ENCODE results near the gene GRPEL1. TPM values are rescaled to one million over a fixed set of nuclear protein-coding genes. Genes with fewer than 3 reads are reported as not detected.

Gene GRPEL1
- total and polyA plus RNA-seq, 10 of the 15 experiments (the other 5 are each of a cell fraction or from before 2014, with no cell fraction given), result 30.8 to 119 (median 67.6) TPM

- no TSS peak for BruUV-seq (replicated peaks)
- peaks cover 4 to 7% of the 10 kb centered on the region in 2 experiments; a peak in 3 of 4 replicates for H3K36me3 ChIP-seq (ENCODE audit: control insufficient read depth in 2 of 2, insufficient read depth in 2 of 2, low read length in 1 of 2)
- POLR2A ChIA-PET, result interaction anchor here (1.1 kb wide), 1 partner anchor 18 kb away, joined by 3 read pairs; the partner anchor contains the start of gene GRPEL1
- ATAC-seq (no peak), DNase-seq (ENCODE audit: low read depth, low spot score) (no peak), FAIRE-seq (no peak)
- peaks cover 41% of the 10 kb centered on the region for H3K79me2 ChIP-seq (ENCODE audit: control insufficient read depth, insufficient read depth, low read length)
- H3K4me2 ChIP-seq (ENCODE audit: control insufficient read depth, insufficient read depth), result no peak overlapping the region
- no peak overlapping the region for H2AFZ ChIP-seq (ENCODE audit: control insufficient read depth, low read depth, low read length)
- in situ Hi-C loops (cut with MboI) (no loop called here), intact Hi-C loops (cut with micrococcal nuclease; ENCODE audit: unreplicated experiment) (loop anchor here (5.0 kb wide), 1 partner anchor 142 kb away; the partner anchor contains the start of gene TBC1D14)
- TF ChIP-seq SMARCA5 (IDR thresholded peaks at IDR 0.05) (no peak), FOXK2 (IDR thresholded peaks at IDR 0.05) (no peak), E4F1 (IDR thresholded peaks at IDR 0.05; ENCODE audit: borderline replicate concordance, partially characterized antibody) (no peak), CTCF (IDR thresholded peaks at IDR 0.05 in 2 of 3, conservative IDR thresholded peaks at IDR 0.05 in 1 of 3; ENCODE audit: control insufficient read depth in 2 of 3, extremely low read depth in 1 of 3, insufficient read depth in 1 of 3, low read depth in 3 of 3, low read length in 3 of 3) (no peak), FOXM1 (IDR thresholded peaks at IDR 0.05; ENCODE audit: low read depth, low read length) (no peak), HDAC2 (IDR thresholded peaks at IDR 0.05) (no peak)
- H3K27me3 ChIP-seq (replicated peaks in 1 of 2; ENCODE audit: control insufficient read depth in 2 of 2, insufficient read depth in 2 of 2, low read length in 1 of 2), result no peaks in the 10 kb centered on the region
- H3K4me3 ChIP-seq, result no peak overlapping the region
- no peak overlapping the region for H3K9ac ChIP-seq (ENCODE audit: control insufficient read depth, insufficient read depth, low read length)
- no peak overlapping the region for H3K27ac ChIP-seq (ENCODE audit: control insufficient read depth, insufficient read depth)
- 87% methylated on average over 4 of the region's 4 CpGs for WGBS (ENCODE audit: insufficient coverage, insufficient replicate concordance, low lambda C conversion rate, missing lambda C conversion rate)
- H3K9me3 ChIP-seq (replicated peaks; ENCODE audit: control insufficient read depth, insufficient read depth, low read length), result no peaks in the 10 kb centered on the region
- RAD21 ChIA-PET (ENCODE audit: unreplicated experiment), result no interaction called here
- H3K4me1 ChIP-seq (ENCODE audit: control insufficient read depth, insufficient read depth, low read length), result peaks cover 23% of the 10 kb centered on the region
- peaks cover 10% of the 10 kb centered on the region; the same call in 1 of the 2 replicates for H4K20me1 ChIP-seq (ENCODE audit: control insufficient read depth, insufficient read depth)
- CTCF ChIA-PET, result no interaction called here
- SMC1A ChIA-PET (ENCODE audit: uncharacterized antibody, unreplicated experiment), result interaction anchor here (2.0 kb wide), 1 partner anchor 19 kb away, joined by 5 read pairs; the partner anchor contains the start of gene GRPEL1
Observed at GRCh38 chr4:7049295-7049694, 18.6 kb downstream of the GRPEL1 start.
